AG08395 (cell line): Measurements from ENCODE around the gene SCYGR5.
"Not testable (repeated sequence)": the region's sequence is repeated elsewhere in the genome, so short reads cannot be mapped to it uniquely, and the experiment has no call there.

Experiments
- DNase-seq: peaks from one replicate; pipeline ENCODE4 v3.0.0; 2012; ENCODE audit warnings: mixed read lengths, low spot score

SCYGR5 gene

GRCh38 chr2:227666631-227667170, at the start of gene SCYGR5:
TSS of gene SCYGR5 (plus strand) at chr2:227666804. CDS start at chr2:227666804, 0 bp downstream.
- not testable (repeated sequence) for DNase-seq

- DNase-seq, result no peak
Measured at GRCh38 chr2:227617316-227618230, 49.0 kb upstream of the SCYGR5 start, which contains the start of gene SCYGR4. TSS of gene SCYGR4 (plus strand) at chr2:227617498. CDS start at chr2:227617498, 0 bp downstream.

- DNase-seq, result peak; percentile 39
Measured at GRCh38 chr2:227623226-227623625, 43.4 kb upstream of the SCYGR5 start.

GRCh38 chr2:227625420-227625819, 41.2 kb upstream of the SCYGR5 start:
- DNase-seq, result no peak

GRCh38 chr2:227626580-227627151, 39.9 kb upstream of the SCYGR5 start:
- no peak for DNase-seq

- DNase-seq, result no peak
Measured at GRCh38 chr2:227627769-227628168, 38.8 kb upstream of the SCYGR5 start.

- DNase-seq, result no peak
Measured at GRCh38 chr2:227629435-227629834, 37.2 kb upstream of the SCYGR5 start.

GRCh38 chr2:227630322-227630721, 36.3 kb upstream of the SCYGR5 start:
- no peak for DNase-seq

GRCh38 chr2:227632827-227633226, 33.8 kb upstream of the SCYGR5 start:
- DNase-seq, result no peak

- DNase-seq, result no peak
Measured at GRCh38 chr2:227634201-227634600, 32.4 kb upstream of the SCYGR5 start.

- DNase-seq, result no peak
Measured at GRCh38 chr2:227642656-227643055, 23.9 kb upstream of the SCYGR5 start.

GRCh38 chr2:227643990-227644551, 22.5 kb upstream of the SCYGR5 start:
- DNase-seq, result no peak

- peak; percentile 11 for DNase-seq
Measured at GRCh38 chr2:227653419-227653818, 13.2 kb upstream of the SCYGR5 start.

GRCh38 chr2:227654426-227654825, 12.2 kb upstream of the SCYGR5 start:
- DNase-seq, result no peak

GRCh38 chr2:227655454-227655853, 11.2 kb upstream of the SCYGR5 start:
- peak; percentile 94 for DNase-seq

GRCh38 chr2:227657199-227657845, 9.3 kb upstream of the SCYGR5 start:
- no peak for DNase-seq

GRCh38 chr2:227661025-227661649, 5.5 kb upstream of the SCYGR5 start:
- DNase-seq, result no peak

- DNase-seq, result no peak
Measured at GRCh38 chr2:227661827-227662226, 4.8 kb upstream of the SCYGR5 start.

- DNase-seq, result no peak
Measured at GRCh38 chr2:227665189-227665940, 1.2 kb upstream of the SCYGR5 start.

GRCh38 chr2:227671170-227671905, 4.7 kb downstream of the SCYGR5 start:
- no peak for DNase-seq
